T47D (cell line): ENCODE measurements around the gene SPINK14.

ENCODE experiments used
- DNase-seq, 2 experiments: peaks; one replicate each; pipeline versions ENCODE4 v3.0.0 to v3.0.0-alpha.2; 2011 to 2012; ENCODE audit warnings: low read depth in 1 of 2, low spot score in 1 of 2
- JUND ChIP-seq: IDR thresholded peaks from 2 replicates; pipeline ENCODE4 v1.6.1; 2012; ENCODE audit warnings: low read depth
- in situ Hi-C: cut with HindIII; loops from 2 replicates; pipeline ENCODE4 v1.10.0; 2016; ENCODE audit warnings: low sequenced_read_pairs, low pct_unique_long_range_greater_than_20kb

The SPINK14 gene, protein sequence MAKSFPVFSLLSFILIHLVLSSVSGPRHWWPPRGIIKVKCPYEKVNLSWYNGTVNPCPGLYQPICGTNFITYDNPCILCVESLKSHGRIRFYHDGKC

DNA sequence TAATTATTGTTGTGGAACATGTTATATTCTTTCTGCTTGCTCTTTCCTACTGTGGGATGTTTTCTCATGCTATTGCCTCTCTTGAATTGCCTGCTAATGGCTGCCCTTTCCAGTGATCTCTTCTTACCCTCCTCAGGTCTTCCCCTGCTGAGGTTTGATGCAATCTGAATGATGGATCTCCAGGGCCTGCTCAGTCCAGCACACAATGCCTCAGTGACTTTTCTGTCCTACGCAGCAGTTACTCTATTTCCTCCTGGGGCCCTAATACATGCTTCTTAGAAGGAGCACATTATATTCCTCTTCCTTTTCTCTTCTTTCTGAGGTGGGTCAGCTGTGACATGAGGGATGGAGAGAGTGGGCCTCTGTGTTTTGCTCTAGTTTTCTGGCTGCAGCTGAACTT lies at the start of gene SPINK14:
TSS of gene SPINK14 (plus strand) at position 301 of the 400 bp plus-strand sequence. CDS start 1,187 bp downstream, outside the sequence.
- in situ Hi-C loops = no loop called here
- no peak for DNase-seq
- TF ChIP-seq JUND = no peak

DNA sequence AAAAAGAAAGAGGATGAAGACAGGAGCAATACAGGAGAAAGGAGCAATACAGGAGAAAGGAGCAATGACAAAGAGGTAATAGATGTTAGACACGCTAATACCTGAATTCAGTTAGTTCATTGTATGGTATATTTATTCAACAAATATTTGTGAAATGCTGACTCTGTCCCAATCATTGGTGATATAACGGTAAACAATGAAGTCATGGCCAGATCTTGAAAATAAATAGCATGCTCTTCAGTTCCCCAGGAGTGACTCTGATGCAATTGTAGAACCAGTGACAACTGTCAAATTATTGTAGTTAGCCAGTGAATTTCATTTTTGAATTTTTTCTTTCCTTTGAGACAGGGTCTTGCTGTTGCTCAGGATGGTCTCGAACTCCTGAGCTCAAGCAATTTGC lies 48.0 kb upstream of the SPINK14 start:
- DNase-seq = peak in 1 of 2 experiments; percentile 31
- in situ Hi-C loops = no loop called here
- TF ChIP-seq JUND = no peak; the same call in 1 of the 2 replicates

DNA sequence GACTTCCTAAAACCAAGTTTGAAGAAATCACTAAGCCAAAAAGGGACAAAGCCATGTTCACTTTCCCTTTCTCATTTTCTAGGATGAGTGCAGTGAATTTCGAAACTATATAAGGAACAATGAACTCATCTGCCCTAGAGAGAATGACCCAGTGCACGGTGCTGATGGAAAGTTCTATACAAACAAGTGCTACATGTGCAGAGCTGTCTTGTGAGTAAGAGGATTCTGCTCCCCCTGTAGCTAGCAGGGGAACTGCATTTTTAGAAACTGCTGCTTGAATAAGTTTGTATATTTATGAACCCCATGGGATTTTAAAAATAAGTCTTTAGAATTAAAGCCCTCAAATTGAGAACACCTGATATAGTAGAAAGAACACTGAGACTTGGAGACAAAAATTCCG lies 42.7 kb upstream of the SPINK14 start:
- in situ Hi-C loops = no loop called here
- DNase-seq = peak; percentile 48 to 71
- no peak for TF ChIP-seq JUND

DNA sequence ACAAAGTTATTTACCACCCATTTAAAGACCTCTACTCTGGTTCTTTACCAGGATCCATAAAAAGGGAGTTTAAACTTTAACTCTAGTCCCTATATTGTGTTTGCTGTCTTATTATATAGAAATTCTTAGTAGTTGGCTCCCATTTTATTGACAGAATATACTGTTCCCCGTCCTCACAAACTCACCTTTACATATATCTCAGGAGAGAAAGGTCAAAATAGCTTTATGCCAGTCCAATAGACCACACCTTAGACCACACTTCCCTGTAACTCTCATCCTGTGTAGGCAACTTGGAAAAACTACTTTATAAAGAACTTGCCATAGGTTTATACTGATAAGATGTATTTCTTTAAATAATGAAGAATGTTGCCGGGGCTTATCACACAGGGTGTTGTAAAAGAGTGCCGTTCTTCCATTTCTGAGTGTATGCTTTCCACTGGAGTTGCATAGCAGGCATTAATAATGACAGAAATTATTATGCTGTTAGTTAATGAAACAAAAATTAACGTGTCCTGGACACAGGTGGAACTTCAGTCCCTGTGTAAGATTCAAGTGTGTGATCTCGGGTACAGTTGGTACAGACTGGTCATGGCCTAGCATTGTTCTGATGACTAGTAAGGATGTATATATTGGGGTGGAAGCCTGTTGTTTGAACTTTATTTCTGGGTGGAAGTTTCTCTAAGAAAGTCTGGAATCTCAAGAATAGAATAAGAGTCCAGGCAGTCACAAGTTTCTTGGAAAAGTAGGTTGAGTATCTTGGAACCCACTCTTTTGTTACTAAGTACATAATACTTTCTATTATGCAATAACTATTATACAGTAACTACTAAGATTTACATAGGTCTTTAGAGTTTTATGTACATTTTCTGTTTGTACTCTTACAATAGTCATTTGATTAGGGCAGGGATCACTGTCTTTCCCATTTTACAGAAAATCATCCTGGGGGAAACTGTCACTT lies 33.0 kb upstream of the SPINK14 start:
- no peak for TF ChIP-seq JUND
- in situ Hi-C loops = no loop called here
- no peak for DNase-seq

DNA sequence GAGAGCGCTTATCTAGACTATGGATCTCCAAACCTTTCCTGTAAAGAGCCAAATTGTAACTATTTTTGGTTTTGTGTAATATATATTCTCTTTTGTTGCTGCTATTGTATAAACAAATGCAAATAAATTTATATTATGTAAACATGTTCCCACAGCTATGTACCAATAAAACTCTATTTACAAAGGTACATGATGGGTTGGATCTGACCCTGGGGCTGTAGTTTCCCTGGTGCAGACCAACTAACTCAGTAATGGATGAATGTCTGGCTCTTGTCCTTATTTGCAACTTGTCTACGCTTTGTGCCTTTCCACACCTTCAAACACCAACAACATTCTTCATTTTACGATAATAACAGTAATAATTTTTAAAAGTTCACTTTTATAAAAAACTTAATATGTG lies 27.5 kb upstream of the SPINK14 start:
- no peak for TF ChIP-seq JUND
- in situ Hi-C loops = no loop called here
- DNase-seq = peak in 1 of 2 experiments; percentile 66

DNA sequence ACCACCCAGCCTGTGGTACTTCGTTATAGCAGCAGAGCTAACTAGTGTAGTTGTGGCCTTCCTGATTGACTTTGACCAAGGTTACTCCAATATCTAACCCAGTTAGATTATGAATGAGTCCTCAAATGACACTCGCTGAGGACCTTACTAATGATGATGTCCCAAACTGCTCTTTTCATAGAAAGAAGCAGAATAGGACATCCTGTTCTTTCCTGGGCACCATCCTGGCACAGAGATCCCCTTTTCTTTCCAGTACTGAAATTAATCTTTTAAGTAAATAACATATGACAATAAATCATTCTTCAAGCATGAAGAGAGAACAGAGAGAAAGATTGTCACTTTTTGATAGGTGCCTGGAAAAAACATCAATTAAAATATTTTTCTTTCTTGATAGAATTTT lies 26.7 kb upstream of the SPINK14 start:
- no peak for TF ChIP-seq JUND
- no peak for DNase-seq
- in situ Hi-C loops = no loop called here

DNA sequence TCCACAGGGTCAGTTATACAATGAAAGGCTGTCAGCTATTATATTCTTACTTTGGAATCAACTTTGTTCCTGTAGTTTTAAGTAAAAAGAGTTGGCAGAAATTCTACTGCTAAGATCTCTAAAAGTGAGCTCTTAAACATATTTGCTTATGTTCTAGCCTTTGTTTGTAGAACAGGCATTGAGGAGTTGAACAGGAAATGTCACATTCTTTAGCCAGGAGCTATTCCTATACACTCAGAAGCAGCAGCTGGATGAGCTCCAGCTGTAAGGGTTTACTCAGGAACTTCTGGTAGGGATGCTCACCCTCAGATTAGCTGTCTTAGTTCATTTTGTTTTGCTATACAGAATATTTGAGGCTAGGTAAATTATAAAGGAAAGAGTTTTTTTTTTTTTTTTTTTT lies 22.4 kb upstream of the SPINK14 start:
- peak; percentile 60 to 99 for DNase-seq
- peak; percentile 97 for TF ChIP-seq JUND
- in situ Hi-C loops = no loop called here

DNA sequence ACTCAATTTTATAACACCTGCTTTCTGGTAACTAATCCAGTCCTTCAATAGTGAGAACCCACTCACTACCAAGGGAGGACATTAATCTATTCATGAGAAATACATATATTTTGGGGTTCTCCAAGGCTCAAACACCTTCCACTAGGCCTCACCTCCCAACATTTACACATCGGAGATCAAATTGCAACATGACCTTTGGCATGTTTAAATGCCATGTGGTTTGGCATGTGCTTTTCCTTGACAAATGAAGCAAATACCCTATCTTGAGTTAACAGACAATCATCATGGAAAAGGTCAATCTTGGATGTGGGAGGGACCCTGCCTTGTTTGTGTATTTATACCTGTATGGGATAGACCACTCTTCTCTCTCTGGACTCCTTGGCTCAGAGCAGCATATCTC lies 21.9 kb upstream of the SPINK14 start:
- in situ Hi-C loops = no loop called here

DNA sequence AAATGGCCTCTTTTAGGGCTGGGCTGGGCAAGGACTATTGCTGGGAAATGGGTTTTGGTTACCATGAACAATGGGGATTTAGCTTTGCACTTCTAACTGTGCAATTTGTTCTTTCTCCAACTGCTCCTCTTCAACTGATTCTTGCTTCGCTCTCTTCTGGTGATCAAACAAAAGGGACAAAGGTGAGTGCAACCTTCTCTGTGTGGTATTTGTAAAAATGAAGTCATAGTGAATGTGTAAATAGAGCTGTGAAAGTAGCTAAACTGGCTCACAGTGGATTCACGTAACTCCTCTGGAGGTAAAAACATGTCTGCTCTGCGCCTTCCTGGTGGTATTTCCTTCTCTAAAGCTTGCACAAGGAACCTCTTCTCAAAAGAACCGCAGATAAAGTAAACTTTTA lies 20.9 kb upstream of the SPINK14 start:
- TF ChIP-seq JUND = peak; percentile 62
- peak; percentile 30 to 94 for DNase-seq
- in situ Hi-C loops = no loop called here

More for the DNA sequence above, 21.9 kb upstream of the SPINK14 start:
- DNase-seq = peak in 1 of 2 experiments; percentile 68
- TF ChIP-seq JUND = no peak

DNA sequence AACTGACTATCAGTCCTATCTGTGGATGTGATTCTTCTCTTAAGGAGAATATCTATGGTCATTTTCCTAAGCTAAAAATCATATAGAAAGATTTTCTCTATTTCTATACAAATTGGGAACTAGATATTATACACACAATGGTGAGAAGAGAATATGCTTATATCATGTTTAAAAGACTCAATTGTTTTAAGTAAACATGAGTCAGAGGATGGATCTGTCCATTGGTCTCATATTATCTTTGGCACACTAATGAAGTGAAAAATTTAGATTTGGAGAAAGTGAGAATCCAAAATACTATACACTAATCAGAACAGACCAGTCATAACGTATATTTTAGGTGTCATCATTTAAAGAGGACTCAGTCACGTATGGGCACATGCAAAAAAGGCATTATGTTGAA lies 16.5 kb upstream of the SPINK14 start:
- TF ChIP-seq JUND = no peak
- in situ Hi-C loops = no loop called here

DNA sequence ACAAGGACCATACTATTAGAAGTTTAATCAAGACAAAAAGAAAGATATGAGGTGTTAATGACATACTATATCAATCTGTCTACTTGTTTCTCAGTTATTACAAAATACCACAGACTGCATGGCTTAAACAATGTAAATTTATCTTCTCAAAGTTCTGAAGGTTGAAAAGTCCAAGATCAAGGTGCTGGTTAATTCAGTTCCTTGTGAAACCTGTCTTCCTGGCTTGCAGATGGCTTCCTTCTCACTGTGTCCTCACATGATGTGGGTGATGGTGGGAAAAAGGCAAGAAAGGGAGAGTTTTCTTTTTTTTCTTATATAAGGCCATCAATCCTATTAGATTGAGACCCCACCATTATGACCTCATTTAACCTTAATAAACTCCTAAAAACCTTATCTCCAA lies 15.6 kb upstream of the SPINK14 start:
- no peak for DNase-seq
- TF ChIP-seq JUND = no peak
- in situ Hi-C loops = no loop called here

More for the DNA sequence above, 16.5 kb upstream of the SPINK14 start:
- DNase-seq = no peak

DNA sequence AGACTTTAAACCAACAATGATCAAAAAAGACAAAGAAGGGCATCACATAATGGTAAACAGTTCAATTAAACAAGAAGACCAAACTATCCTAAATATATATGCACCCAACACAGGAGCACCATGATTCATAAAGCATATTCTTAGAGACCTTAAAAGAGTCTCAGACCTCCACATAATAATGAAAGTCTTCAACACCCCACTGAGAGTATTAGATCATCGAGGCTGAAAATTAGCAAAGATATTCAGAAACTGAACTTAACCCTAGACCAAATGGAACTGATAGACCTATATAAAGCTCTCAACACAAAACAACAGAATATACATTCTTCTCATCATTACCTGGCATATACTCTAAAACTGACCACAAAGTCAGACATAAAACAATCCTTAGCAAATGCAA lies 11.7 kb upstream of the SPINK14 start:
- TF ChIP-seq JUND = no peak
- DNase-seq = no peak
- in situ Hi-C loops = no loop called here

DNA sequence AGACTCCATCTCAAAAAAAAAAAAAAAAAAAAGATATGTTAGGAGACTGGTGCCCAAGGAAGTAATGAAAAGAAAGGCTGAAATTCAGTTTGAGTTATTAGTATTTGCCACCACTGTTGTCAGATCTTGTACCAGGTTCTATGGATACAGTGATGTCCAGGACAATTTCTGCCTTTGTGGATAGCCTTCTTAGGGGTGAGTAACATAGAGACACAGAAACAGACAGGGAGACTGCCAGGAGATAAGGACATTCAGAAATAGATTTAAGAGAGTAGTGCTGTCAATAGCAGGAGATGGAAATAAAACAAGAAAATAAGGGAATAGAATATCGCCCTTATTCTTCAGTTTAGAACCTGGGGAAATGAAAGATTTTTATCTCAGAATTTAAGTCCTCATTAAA lies 6.3 kb upstream of the SPINK14 start:
- DNase-seq = no peak
- in situ Hi-C loops = no loop called here
- no peak for TF ChIP-seq JUND

DNA sequence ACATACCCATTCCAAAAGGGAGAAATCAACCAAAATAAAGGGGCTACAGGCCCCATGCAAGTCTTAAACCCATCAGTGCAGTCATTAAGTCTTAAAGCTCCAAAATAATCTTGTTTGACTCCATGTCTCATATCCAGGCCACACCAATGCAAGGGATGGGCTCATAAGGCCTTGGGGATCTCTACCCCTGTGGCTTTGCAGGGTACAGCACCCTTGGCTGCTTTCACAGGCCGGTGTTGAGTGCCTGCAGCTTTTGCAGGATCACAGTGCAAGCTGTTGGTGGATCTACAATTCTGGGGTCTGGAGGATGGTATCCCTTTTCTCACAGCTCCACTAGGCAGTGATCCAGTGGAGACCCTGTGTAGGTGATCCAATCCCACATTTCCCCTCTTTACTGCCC lies 5.0 kb upstream of the SPINK14 start:
- no peak for TF ChIP-seq JUND

More for the DNA sequence above, 5.0 kb upstream of the SPINK14 start:
- DNase-seq = no peak
- in situ Hi-C loops = no loop called here
